Immature natural killer cell (primary cell): Measurements from ENCODE around the gene CSAG1. TPM values are rescaled to one million over a fixed set of nuclear protein-coding genes. Genes with fewer than 3 reads are reported as not detected.
"Not testable (repeated sequence)": the region's sequence is repeated elsewhere in the genome, so short reads cannot be mapped to it uniquely, and the experiment has no call there.

Source experiments
- DNase-seq, 3 donors: peaks; one replicate each; pipeline ENCODE4 v3.0.0; 2022; ENCODE audit warnings: mixed read lengths in 1 of 3
- H3K27ac Mint-ChIP-seq, 6 donors: one replicate each; pipeline ENCODE4 v1.8.0; 2020; ENCODE audit warnings: mixed read lengths in 6 of 6, mild to moderate bottlenecking in 5 of 6, inconsistent platforms in 4 of 6, moderate library complexity in 3 of 6
- H3K27me3 Mint-ChIP-seq, 3 donors: one replicate each; pipeline ENCODE4 v1.8.0; 2020 to 2021; ENCODE audit warnings: low read depth in 3 of 3, mild to moderate bottlenecking in 3 of 3, mixed read lengths in 3 of 3, moderate library complexity in 3 of 3, inconsistent platforms in 1 of 3
- H3K36me3 Mint-ChIP-seq, 3 donors: one replicate each; pipeline ENCODE4 v1.8.0; 2020; ENCODE audit warnings: mixed read lengths in 3 of 3, inconsistent platforms in 2 of 3, mild to moderate bottlenecking in 2 of 3
- H3K4me1 Mint-ChIP-seq, 2 donors: one replicate each; pipeline ENCODE4 v1.8.0; 2020; ENCODE audit warnings: inconsistent platforms in 2 of 2, mild to moderate bottlenecking in 2 of 2, mixed read lengths in 2 of 2, moderate library complexity in 1 of 2
- H3K4me3 Mint-ChIP-seq, 5 donors: one replicate each; pipeline ENCODE4 v1.8.0; 2020; ENCODE audit warnings: mild to moderate bottlenecking in 5 of 5, mixed read lengths in 5 of 5, inconsistent platforms in 3 of 5, moderate library complexity in 3 of 5
- H3K9me3 Mint-ChIP-seq, 6 donors: one replicate each; pipeline ENCODE4 v1.8.0; 2020; ENCODE audit warnings: mild to moderate bottlenecking in 6 of 6, mixed read lengths in 6 of 6, inconsistent platforms in 4 of 6, moderate library complexity in 3 of 6
- polyA plus RNA-seq, 3 donors: library from polyadenylated mRNA; unstranded; fragments of 300-500 nt; fragmentation: Illumina TruSeq; gene quantifications; one replicate each; pipeline ENCODE4 v1.2.3, GENCODE V29; 2021

Gene CSAG1
- polyA plus RNA-seq = not detected

- H3K36me3 Mint-ChIP-seq = no peaks in the 10 kb centered on the region
- no peak within 1 kb of the TSS for H3K4me3 Mint-ChIP-seq
- H3K9me3 Mint-ChIP-seq = no peaks in the 10 kb centered on the region
- no peaks in the 10 kb centered on the region for H3K4me1 Mint-ChIP-seq
- H3K27me3 Mint-ChIP-seq = peaks cover 2 to 3% (median 3%) of the 10 kb centered on the region in 3 donors
- H3K27ac Mint-ChIP-seq = no peak within 1 kb of the TSS
- no peak for DNase-seq
Measured at GRCh38 chrX:152733261-152733975, at the start of gene CSAG1, which contains the start of gene MAGEA12. CSAG1 (minus strand) TSS chrX:152733721; CDS start chrX:152732460, 1,261 bp downstream. MAGEA12 (plus strand) TSS chrX:152733757; CDS start chrX:152736162, 2,405 bp downstream.

GRCh38 chrX:152769549-152770289 is 36.2 kb upstream of the CSAG1 start, which contains the start of gene MAGEA6:
MAGEA6 (minus strand) TSS chrX:152769689; CDS start chrX:152767650, 2,039 bp downstream.
- H3K27me3 Mint-ChIP-seq, H3K4me1 Mint-ChIP-seq, H3K27ac Mint-ChIP-seq, DNase-seq, H3K4me3 Mint-ChIP-seq, H3K9me3 Mint-ChIP-seq, H3K36me3 Mint-ChIP-seq: not testable (repeated sequence)

- DNase-seq, H3K4me3 Mint-ChIP-seq, H3K4me1 Mint-ChIP-seq, H3K9me3 Mint-ChIP-seq, H3K27ac Mint-ChIP-seq, H3K36me3 Mint-ChIP-seq, H3K27me3 Mint-ChIP-seq: not testable (repeated sequence)
Measured at GRCh38 chrX:152766562-152766961, 33.0 kb upstream of the CSAG1 start.

- not testable (repeated sequence) for H3K4me3 Mint-ChIP-seq, H3K27ac Mint-ChIP-seq, DNase-seq, H3K36me3 Mint-ChIP-seq, H3K4me1 Mint-ChIP-seq, H3K27me3 Mint-ChIP-seq, H3K9me3 Mint-ChIP-seq
Measured at GRCh38 chrX:152761582-152761981, 28.1 kb upstream of the CSAG1 start.

- not testable (repeated sequence) for H3K36me3 Mint-ChIP-seq, H3K4me1 Mint-ChIP-seq, H3K27ac Mint-ChIP-seq, H3K9me3 Mint-ChIP-seq, H3K27me3 Mint-ChIP-seq, H3K4me3 Mint-ChIP-seq, DNase-seq
Measured at GRCh38 chrX:152759544-152759943, 26.0 kb upstream of the CSAG1 start.

- not testable (repeated sequence) for DNase-seq, H3K36me3 Mint-ChIP-seq, H3K4me3 Mint-ChIP-seq, H3K27ac Mint-ChIP-seq, H3K9me3 Mint-ChIP-seq, H3K27me3 Mint-ChIP-seq, H3K4me1 Mint-ChIP-seq
Measured at GRCh38 chrX:152758918-152759317, 25.4 kb upstream of the CSAG1 start, which contains the start of gene CSAG3. CSAG3 (plus strand) TSS chrX:152759218.

- not testable (repeated sequence) for H3K9me3 Mint-ChIP-seq, H3K27me3 Mint-ChIP-seq, H3K4me1 Mint-ChIP-seq, H3K27ac Mint-ChIP-seq, H3K4me3 Mint-ChIP-seq, H3K36me3 Mint-ChIP-seq, DNase-seq
Measured at GRCh38 chrX:152754871-152755270, 21.4 kb upstream of the CSAG1 start.

- H3K27ac Mint-ChIP-seq, H3K27me3 Mint-ChIP-seq, H3K9me3 Mint-ChIP-seq, H3K4me3 Mint-ChIP-seq, H3K4me1 Mint-ChIP-seq, H3K36me3 Mint-ChIP-seq, DNase-seq: not testable (repeated sequence)
Measured at GRCh38 chrX:152753686-152754650, 20.4 kb upstream of the CSAG1 start, which contains the start of gene MAGEA2. MAGEA2 (minus strand) TSS chrX:152753842; CDS start chrX:152751363, 2,479 bp downstream.

GRCh38 chrX:152738560-152738959 is 5.0 kb upstream of the CSAG1 start:
- Mint-ChIP-seq H3K9me3 (no peaks in the 10 kb centered on the region), H3K4me3 (no peak overlapping the region), H3K36me3 (no peaks in the 10 kb centered on the region), H3K27ac (no peak overlapping the region), H3K27me3 (peaks cover 0 to 4% (median 2%) of the 10 kb centered on the region in 3 donors), H3K4me1 (no peaks in the 10 kb centered on the region)
- DNase-seq = no peak

GRCh38 chrX:152736528-152736927 is 3.0 kb upstream of the CSAG1 start:
- not testable (repeated sequence) for H3K4me3 Mint-ChIP-seq, H3K4me1 Mint-ChIP-seq, H3K27ac Mint-ChIP-seq, H3K27me3 Mint-ChIP-seq, H3K36me3 Mint-ChIP-seq, DNase-seq, H3K9me3 Mint-ChIP-seq

GRCh38 chrX:152735860-152736511 is 2.5 kb upstream of the CSAG1 start:
- no peak for DNase-seq
- no peak overlapping the region for H3K4me3 Mint-ChIP-seq
- no peaks in the 10 kb centered on the region for H3K9me3 Mint-ChIP-seq
- no peaks in the 10 kb centered on the region for H3K4me1 Mint-ChIP-seq
- H3K27me3 Mint-ChIP-seq = peaks cover 0 to 3% (median 2%) of the 10 kb centered on the region in 3 donors
- no peak overlapping the region for H3K27ac Mint-ChIP-seq
- no peaks in the 10 kb centered on the region for H3K36me3 Mint-ChIP-seq

GRCh38 chrX:152735101-152735500 is 1.6 kb upstream of the CSAG1 start:
- H3K9me3 Mint-ChIP-seq = no peaks in the 10 kb centered on the region
- DNase-seq = no peak
- no peak overlapping the region for H3K27ac Mint-ChIP-seq
- no peak overlapping the region for H3K4me3 Mint-ChIP-seq
- no peaks in the 10 kb centered on the region for H3K4me1 Mint-ChIP-seq
- peaks cover 0 to 3% (median 2%) of the 10 kb centered on the region in 3 donors for H3K27me3 Mint-ChIP-seq
- H3K36me3 Mint-ChIP-seq = no peaks in the 10 kb centered on the region

GRCh38 chrX:152734143-152734858 is 780 bp upstream of the CSAG1 start:
- not testable (repeated sequence) for H3K4me1 Mint-ChIP-seq, H3K4me3 Mint-ChIP-seq, H3K27me3 Mint-ChIP-seq, DNase-seq, H3K36me3 Mint-ChIP-seq, H3K27ac Mint-ChIP-seq, H3K9me3 Mint-ChIP-seq
